IMR-90 (cell line): ENCODE results near the gene GALR1. TPM values are rescaled to one million over a fixed set of nuclear protein-coding genes. Genes with fewer than 3 reads are reported as not detected.

ENCODE experiments used
- ATAC-seq: fragments of 200-7000 bp; cut with Tn5 transposase; 2 replicates; pipeline ENCODE4 v1.9.1; 2020; ENCODE audit warnings: low read depth, mild to moderate bottlenecking, moderate library complexity
- BruUV-seq: library from RNA; stranded (reverse); fragments of 400-500 nt; replicated peaks from 2 replicates; lab custom pipeline; 2021; lab: Mats Ljungman, UMichigan
- CTCF ChIA-PET: fragments of 300-600 bp; formaldehyde crosslinking; extraction: SDS; loops from one replicate; lab custom pipeline; 2021; ENCODE audit warnings: antibody characterized with exemption; lab: Yijun Ruan, JAX
- POLR2A ChIA-PET: fragments of 300-600 bp; sonication (Branson Sonifier 250); formaldehyde crosslinking; loops from one replicate; lab custom pipeline; 2022; ENCODE audit warnings: antibody characterized with exemption; ENCODE audit not compliant: unreplicated experiment; lab: Charles Lee
- DNase-seq: peaks from one replicate; pipeline ENCODE4 v3.0.0; 2013
- H2AFZ ChIP-seq: replicated peaks from 2 replicates; pipeline ENCODE3; 2013; ENCODE audit warnings: low read length, mild to moderate bottlenecking; ENCODE audit not compliant: poor library complexity
- H2AK5ac ChIP-seq: 2 replicates; pipeline ENCODE4 v1.6.1; 2013; ENCODE audit warnings: low read depth, low read length, inconsistent platforms
- H2AK9ac ChIP-seq: replicated peaks from 2 replicates; pipeline ENCODE3; 2013; ENCODE audit warnings: mild to moderate bottlenecking, low read depth, low read length, moderate library complexity; ENCODE audit not compliant: poor library complexity
- H2BK120ac ChIP-seq: 2 replicates; pipeline ENCODE4 v1.6.1; 2013; ENCODE audit warnings: low read depth, low read length, inconsistent platforms
- H2BK15ac ChIP-seq: 3 replicates; pipeline ENCODE4 v1.6.1; 2013; ENCODE audit warnings: low read depth, low read length, inconsistent platforms
- H2BK20ac ChIP-seq: 2 replicates; pipeline ENCODE4 v1.6.1; 2013; ENCODE audit warnings: low read depth, mild to moderate bottlenecking, inconsistent platforms, low read length, moderate library complexity
- H2BK5ac ChIP-seq: 2 replicates; pipeline ENCODE4 v1.6.1; 2013; ENCODE audit warnings: mild to moderate bottlenecking, low read depth, low read length, inconsistent platforms; ENCODE audit not compliant: poor library complexity, severe bottlenecking
- H3K14ac ChIP-seq: replicated peaks from 2 replicates; pipeline ENCODE4 v1.6.1; 2013; ENCODE audit warnings: low read depth, low read length, inconsistent platforms
- H3K18ac ChIP-seq: 2 replicates; pipeline ENCODE4 v1.6.1; 2013; ENCODE audit warnings: low read depth, low read length, control low read depth
- H3K23ac ChIP-seq: 2 replicates; pipeline ENCODE4 v1.6.1; 2013; ENCODE audit warnings: low read depth, low read length, inconsistent platforms
- H3K27ac ChIP-seq: 2 replicates; pipeline ENCODE4 v1.5.1; 2013; ENCODE audit warnings: mild to moderate bottlenecking, control low read depth, low read length; ENCODE audit not compliant: insufficient read depth
- H3K27me3 ChIP-seq: 2 replicates; pipeline ENCODE4 v1.6.1; 2013; ENCODE audit warnings: low read length; ENCODE audit not compliant: control insufficient read depth, insufficient read depth
- H3K36me3 ChIP-seq: 2 replicates; pipeline ENCODE4 v1.6.1; 2013; ENCODE audit warnings: low read length, mixed read lengths; ENCODE audit not compliant: control insufficient read depth, insufficient read depth
- H3K4ac ChIP-seq: 2 replicates; pipeline ENCODE4 v1.6.1; 2013; ENCODE audit warnings: low read depth, low read length, inconsistent platforms
- H3K4me1 ChIP-seq: 2 replicates; pipeline ENCODE4 v1.6.1; 2013; ENCODE audit warnings: low read length, mixed read lengths; ENCODE audit not compliant: control insufficient read depth, insufficient read depth
- H3K4me2 ChIP-seq: 2 replicates; pipeline ENCODE4 v1.6.1; 2013; ENCODE audit warnings: low read depth, mild to moderate bottlenecking, control low read depth, low read length, moderate library complexity
- H3K4me3 ChIP-seq: 2 replicates; pipeline ENCODE4 v1.5.1; 2013; ENCODE audit warnings: low read depth, mild to moderate bottlenecking, control low read depth, low read length, moderate library complexity; ENCODE audit not compliant: insufficient read depth
- H3K56ac ChIP-seq: 2 replicates; pipeline ENCODE4 v1.6.1; 2013; ENCODE audit warnings: low read length, inconsistent platforms; ENCODE audit not compliant: insufficient read depth; ENCODE audit errors: extremely low read depth
- H3K79me1 ChIP-seq, 2 experiments: 2 replicates each; pipeline ENCODE4 v1.6.1; 2013; ENCODE audit warnings: low read length in 2 of 2, inconsistent platforms in 1 of 2, low read depth in 1 of 2
- H3K9ac ChIP-seq: 2 replicates; pipeline ENCODE4 v1.6.1; 2013; ENCODE audit warnings: low read depth, low read length, control low read depth
- H3K9me1 ChIP-seq: 2 replicates; pipeline ENCODE4 v1.6.1; 2013; ENCODE audit warnings: low read length, inconsistent platforms; ENCODE audit not compliant: insufficient read depth
- H3K9me3 ChIP-seq: 2 replicates; pipeline ENCODE4 v1.6.1; 2013; ENCODE audit warnings: low read length; ENCODE audit not compliant: control insufficient read depth, insufficient read depth
- H4K20me1 ChIP-seq: 2 replicates; pipeline ENCODE4 v1.6.1; 2013; ENCODE audit warnings: low read length, inconsistent platforms; ENCODE audit not compliant: insufficient read depth
- H4K5ac ChIP-seq: 2 replicates; pipeline ENCODE4 v1.6.1; 2013; ENCODE audit warnings: mild to moderate bottlenecking, low read depth, low read length, control low read depth
- H4K8ac ChIP-seq, 2 experiments: 2 replicates each; pipeline ENCODE4 v1.6.1; 2013; ENCODE audit warnings: low read depth in 2 of 2, low read length in 2 of 2, control low read depth in 1 of 2, inconsistent platforms in 1 of 2
- H4K91ac ChIP-seq: 2 replicates; pipeline ENCODE4 v1.6.1; 2013; ENCODE audit warnings: low read depth, low read length, inconsistent platforms; ENCODE audit not compliant: insufficient read depth
- BHLHE40 ChIP-seq: fragments of 150-350 bp; IDR thresholded peaks from 2 replicates; pipeline ENCODE4 v1.6.1; 2016; ENCODE audit warnings: mild to moderate bottlenecking, low read depth, low read length
- CEBPB ChIP-seq: IDR thresholded peaks from 2 replicates; pipeline ENCODE4 v1.6.1; 2012; ENCODE audit warnings: low read depth, low read length, improper control_type of control experiment
- CHD1 ChIP-seq: IDR thresholded peaks from 2 replicates; pipeline ENCODE4 v1.6.1; 2012; ENCODE audit warnings: low read depth, low read length, improper control_type of control experiment
- CTCF ChIP-seq: conservative IDR thresholded peaks from 2 replicates; pipeline ENCODE4 v1.5.1; 2012; ENCODE audit warnings: mild to moderate bottlenecking, low read depth, low read length, improper control_type of control experiment
- ELK1 ChIP-seq: fragments of 150-350 bp; IDR thresholded peaks from 2 replicates; pipeline ENCODE4 v1.6.1; 2016; ENCODE audit warnings: low read depth, mild to moderate bottlenecking, low read length, moderate library complexity, borderline replicate concordance
- FOS ChIP-seq: fragments of 150-350 bp; IDR thresholded peaks from 2 replicates; pipeline ENCODE4 v1.6.1; 2016; ENCODE audit warnings: low read depth, low read length
- MAFK ChIP-seq: IDR thresholded peaks from 2 replicates; pipeline ENCODE4 v1.6.1; 2012; ENCODE audit warnings: low read depth, low read length, improper control_type of control experiment
- MAZ ChIP-seq: IDR thresholded peaks from 2 replicates; pipeline ENCODE4 v1.6.1; 2012; ENCODE audit warnings: low read depth, mild to moderate bottlenecking, low read length, improper control_type of control experiment, moderate library complexity, borderline replicate concordance
- MXI1 ChIP-seq: IDR thresholded peaks from 2 replicates; pipeline ENCODE4 v1.6.1; 2012; ENCODE audit warnings: low read depth, mild to moderate bottlenecking, low read length, moderate library complexity, borderline replicate concordance
- NFE2L2 ChIP-seq: fragments of 150-350 bp; IDR thresholded peaks from 2 replicates; pipeline ENCODE4 v1.6.1; 2016; ENCODE audit warnings: low read depth, mild to moderate bottlenecking, low read length
- POLR2A ChIP-seq: IDR thresholded peaks from 2 replicates; pipeline ENCODE4 v1.6.1; 2012; ENCODE audit warnings: mild to moderate bottlenecking, low read depth, low read length
- RAD21 ChIP-seq: IDR thresholded peaks from 2 replicates; pipeline ENCODE4 v1.6.1; 2012; ENCODE audit warnings: low read length, improper control_type of control experiment
- RCOR1 ChIP-seq: IDR thresholded peaks from 2 replicates; pipeline ENCODE4 v1.6.1; 2012; ENCODE audit warnings: mild to moderate bottlenecking, low read length, improper control_type of control experiment; ENCODE audit not compliant: insufficient replicate concordance
- RFX5 ChIP-seq: IDR thresholded peaks from 2 replicates; pipeline ENCODE4 v1.8.0; 2012; ENCODE audit warnings: low read depth, mild to moderate bottlenecking, low read length, moderate library complexity
- SMC3 ChIP-seq: fragments of 150-350 bp; IDR thresholded peaks from 2 replicates; pipeline ENCODE4 v1.6.1; 2016; ENCODE audit warnings: low read depth, mild to moderate bottlenecking, antibody characterized with exemption, low read length, moderate library complexity
- USF2 ChIP-seq: fragments of 150-350 bp; IDR thresholded peaks from 2 replicates; pipeline ENCODE4 v1.6.1; 2017; ENCODE audit warnings: mild to moderate bottlenecking, antibody characterized with exemption, low read length, low read depth
- WGBS, 2 experiments: methylation state at CpG; one replicate each; pipeline versions ENCODE4 v1.1.5 to v1.1.7; 2013; ENCODE audit warnings: missing lambda C conversion rate in 2 of 2; ENCODE audit not compliant: insufficient read length in 1 of 2; ENCODE audit errors: extremely low coverage in 2 of 2; 5-methylcytosine and 5-hydroxymethylcytosine counted together
- dilution Hi-C: fragments of 300-500 bp; cut with HindIII; formaldehyde crosslinking; loops from one replicate; pipeline ENCODE4 v1.14.3; 2018; ENCODE audit warnings: low sequenced_read_pairs; ENCODE audit not compliant: unreplicated experiment
- in situ Hi-C: fragments of 300-500 bp; cut with MboI; formaldehyde crosslinking; loops from 3 replicates; pipeline ENCODE4 v1.14.3; 2019; ENCODE audit warnings: low sequenced_read_pairs, inconsistent platforms, mixed read lengths
- intact Hi-C: fragments of 100-400 bp; cut with micrococcal nuclease; formaldehyde crosslinking; loops from 2 replicates; pipeline ENCODE4 v1.10.0; 2022
- polyA plus RNA-seq, 3 experiments: library from polyadenylated mRNA; depleted of rRNA; stranded (reverse); fragments of >200 nt; gene quantifications; 2 replicates each; pipeline ENCODE4 v1.2.3, GENCODE V29; 2012; ENCODE audit warnings: low replicate concordance in 1 of 3
- total RNA-seq: library from RNA; depleted of rRNA; stranded (reverse); fragments of >200 nt; gene quantifications from 2 replicates; pipeline ENCODE4 v1.2.3, GENCODE V29; 2012

GALR1 gene
- total and polyA plus RNA-seq, 2 of the 4 experiments (the other 2 are of a cell fraction) = not detected

- Histone ChIP-seq H4K8ac (no peak overlapping the region), H3K14ac (no peak overlapping the region), H2AFZ (peak overlapping the region; percentile 63), H3K9me3 (no peaks in the 10 kb centered on the region; the same call in 1 of the 2 replicates), H4K91ac (no peak overlapping the region), H3K18ac (no peak overlapping the region), H4K5ac (no peak overlapping the region), H3K27me3 (no peaks in the 10 kb centered on the region), H3K27ac (no peak overlapping the region), H2BK120ac (no peak overlapping the region), H3K4me2 (no peak overlapping the region), H2AK9ac (no peak overlapping the region), H4K20me1 (no peaks in the 10 kb centered on the region), H3K4me1 (no peaks in the 10 kb centered on the region), H2BK15ac (no peak overlapping the region), H3K36me3 (no peaks in the 10 kb centered on the region), H3K9ac (no peak overlapping the region), H3K79me1 (no peaks in the 10 kb centered on the region), H2BK5ac (no peak overlapping the region), H2BK20ac (no peak overlapping the region), H3K4ac (no peak overlapping the region), H2AK5ac (no peak overlapping the region), H3K23ac (no peak overlapping the region), H3K9me1 (no peaks in the 10 kb centered on the region), H3K56ac (no peak overlapping the region), H3K4me3 (no peak overlapping the region)
- dilution Hi-C loops = no loop called here
- ATAC-seq = no peak
- no peak for DNase-seq
- no CpG with 5 or more reads among the region's 9 CpGs for WGBS, 2 experiments
- in situ Hi-C loops = no loop called here
- BruUV-seq = no TSS peak
- TF ChIP-seq RCOR1 (no peak), CTCF (no peak), CEBPB (no peak), MAFK (no peak), NFE2L2 (no peak), RFX5 (no peak), POLR2A (no peak), MAZ (no peak), ELK1 (no peak), BHLHE40 (no peak), USF2 (no peak), RAD21 (no peak), CHD1 (no peak), FOS (no peak), SMC3 (no peak), MXI1 (no peak)
- POLR2A ChIA-PET = no interaction called here
- CTCF ChIA-PET = no interaction called here
- intact Hi-C loops = no loop called here
Observed at GRCh38 chr18:77268456-77268855, 18.8 kb downstream of the GALR1 start.
